ENCODE data around the gene MINDY4.

DNA sequence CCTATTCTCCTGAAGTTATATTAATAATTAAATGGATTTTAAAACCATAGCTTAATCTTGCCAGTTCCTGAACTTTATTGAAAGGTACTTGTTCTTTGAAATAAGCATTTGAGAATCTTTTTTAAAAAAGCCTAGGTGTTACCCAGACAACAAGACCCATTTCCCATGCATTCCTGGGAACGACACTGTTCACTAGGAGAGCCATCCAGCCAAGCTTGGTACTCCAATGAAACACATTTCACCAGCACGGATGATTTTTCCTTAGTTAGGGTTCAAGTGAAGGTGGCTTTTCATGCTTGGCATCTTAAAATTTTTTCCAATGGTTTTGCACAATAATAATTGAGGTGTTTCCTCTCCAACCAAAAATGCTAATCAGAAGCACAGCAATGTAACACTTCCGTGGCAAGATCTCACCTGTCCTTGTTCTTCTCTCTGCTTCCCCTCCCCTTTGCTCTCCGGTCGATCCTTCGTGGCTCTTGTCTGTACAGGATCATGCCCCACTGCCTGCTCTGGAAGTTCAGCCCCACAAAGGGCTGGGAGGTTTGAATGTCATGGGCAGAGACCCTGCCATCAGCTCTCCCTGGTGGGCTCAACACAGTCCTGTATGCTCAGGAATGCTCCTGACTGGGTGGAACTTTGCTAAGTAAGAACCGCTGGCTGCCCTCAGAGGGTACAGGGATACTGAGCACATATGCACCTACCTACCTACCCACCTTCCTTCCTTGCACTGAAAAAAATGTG, 70.8 kb downstream of the MINDY4 start:
- TF ChIP-seq, protein P1, sequence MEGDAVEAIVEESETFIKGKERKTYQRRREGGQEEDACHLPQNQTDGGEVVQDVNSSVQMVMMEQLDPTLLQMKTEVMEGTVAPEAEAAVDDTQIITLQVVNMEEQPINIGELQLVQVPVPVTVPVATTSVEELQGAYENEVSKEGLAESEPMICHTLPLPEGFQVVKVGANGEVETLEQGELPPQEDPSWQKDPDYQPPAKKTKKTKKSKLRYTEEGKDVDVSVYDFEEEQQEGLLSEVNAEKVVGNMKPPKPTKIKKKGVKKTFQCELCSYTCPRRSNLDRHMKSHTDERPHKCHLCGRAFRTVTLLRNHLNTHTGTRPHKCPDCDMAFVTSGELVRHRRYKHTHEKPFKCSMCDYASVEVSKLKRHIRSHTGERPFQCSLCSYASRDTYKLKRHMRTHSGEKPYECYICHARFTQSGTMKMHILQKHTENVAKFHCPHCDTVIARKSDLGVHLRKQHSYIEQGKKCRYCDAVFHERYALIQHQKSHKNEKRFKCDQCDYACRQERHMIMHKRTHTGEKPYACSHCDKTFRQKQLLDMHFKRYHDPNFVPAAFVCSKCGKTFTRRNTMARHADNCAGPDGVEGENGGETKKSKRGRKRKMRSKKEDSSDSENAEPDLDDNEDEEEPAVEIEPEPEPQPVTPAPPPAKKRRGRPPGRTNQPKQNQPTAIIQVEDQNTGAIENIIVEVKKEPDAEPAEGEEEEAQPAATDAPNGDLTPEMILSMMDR (conservative IDR thresholded peaks at IDR 0.05; ENCODE audit: low read depth, low read length) = no peak
- TF ChIP-seq POLR2A (IDR thresholded peaks at IDR 0.05; ENCODE audit: low read depth, low read length) = no peak
- no peak for TF ChIP-seq CHD1 (IDR thresholded peaks at IDR 0.05; ENCODE audit: low read depth, low read length)
- no peak for TF ChIP-seq RAD21 (IDR thresholded peaks at IDR 0.05; ENCODE audit: low read length)

Data from IMR-90 (cell line).